Nephron progenitor cell (in vitro differentiated cells): Measurements from ENCODE around the gene DICER1.

Source experiments
- DNase-seq: peaks from one replicate; pipeline ENCODE4 v3.0.0; 2021
- H3K27ac Mint-ChIP-seq: 2 replicates; pipeline ENCODE4 v1.8.0; 2021; ENCODE audit warnings: mild to moderate bottlenecking, moderate library complexity, mixed read lengths
- H3K27me3 Mint-ChIP-seq: 2 replicates; pipeline ENCODE4 v1.8.0; 2021; ENCODE audit warnings: mild to moderate bottlenecking, low read depth, mixed read lengths; ENCODE audit not compliant: poor library complexity
- H3K36me3 Mint-ChIP-seq: 2 replicates; pipeline ENCODE4 v1.8.0; 2021; ENCODE audit warnings: low read depth, mixed read lengths
- H3K4me1 Mint-ChIP-seq: 2 replicates; pipeline ENCODE4 v1.8.0; 2021; ENCODE audit warnings: mixed read lengths
- H3K4me3 Mint-ChIP-seq: 2 replicates; pipeline ENCODE4 v1.8.0; 2021; ENCODE audit warnings: mild to moderate bottlenecking, moderate library complexity, mixed read lengths
- H3K9me3 Mint-ChIP-seq: 2 replicates; pipeline ENCODE4 v1.8.0; 2021; ENCODE audit warnings: mild to moderate bottlenecking, moderate library complexity, mixed read lengths
- CTCF ChIP-seq: fragments of 200-600 bp; sonication (generic); IDR thresholded peaks from 2 replicates; pipeline ENCODE4 v1.5.0; 2021; ENCODE audit warnings: antibody characterized with exemption

Gene DICER1

GRCh38 chr14:95189367-95190132 is 32.2 kb upstream of the DICER1 start:
- Mint-ChIP-seq H3K9me3 (peaks cover 28% of the 10 kb centered on the region), H3K27ac (no peak overlapping the region), H3K4me1 (peaks cover 17% of the 10 kb centered on the region), H3K36me3 (peaks cover 25% of the 10 kb centered on the region), H3K4me3 (no peak overlapping the region), H3K27me3 (peaks cover 4% of the 10 kb centered on the region)
- DNase-seq, result no peak
- no peak for TF ChIP-seq CTCF

GRCh38 chr14:95188380-95188779 is 31.1 kb upstream of the DICER1 start:
- H3K27ac Mint-ChIP-seq, result no peak overlapping the region
- H3K9me3 Mint-ChIP-seq, result peaks cover 28% of the 10 kb centered on the region
- peaks cover 8% of the 10 kb centered on the region for H3K27me3 Mint-ChIP-seq
- no peak for DNase-seq
- peaks cover 30% of the 10 kb centered on the region for H3K36me3 Mint-ChIP-seq
- no peak for TF ChIP-seq CTCF
- H3K4me1 Mint-ChIP-seq, result peaks cover 23% of the 10 kb centered on the region
- H3K4me3 Mint-ChIP-seq, result no peak overlapping the region

- peaks cover 38% of the 10 kb centered on the region for H3K4me1 Mint-ChIP-seq
- no peak overlapping the region for H3K27ac Mint-ChIP-seq
- peaks cover 28% of the 10 kb centered on the region for H3K9me3 Mint-ChIP-seq
- DNase-seq, result no peak
- H3K36me3 Mint-ChIP-seq, result peaks cover 37% of the 10 kb centered on the region
- no peak for TF ChIP-seq CTCF
- peaks cover 4% of the 10 kb centered on the region for H3K27me3 Mint-ChIP-seq
- H3K4me3 Mint-ChIP-seq, result no peak overlapping the region
These were observed 28.6 kb upstream of the DICER1 start for GRCh38 chr14:95185767-95186392.

- Mint-ChIP-seq H3K36me3 (peaks cover 44% of the 10 kb centered on the region), H3K27me3 (peaks cover 4% of the 10 kb centered on the region), H3K27ac (no peak overlapping the region), H3K4me1 (peaks cover 32% of the 10 kb centered on the region), H3K4me3 (no peak overlapping the region), H3K9me3 (peaks cover 28% of the 10 kb centered on the region)
- no peak for DNase-seq
- no peak for TF ChIP-seq CTCF
These were observed 27.9 kb upstream of the DICER1 start for GRCh38 chr14:95185033-95185766.

- Mint-ChIP-seq H3K9me3 (peaks cover 25% of the 10 kb centered on the region), H3K27ac (no peak overlapping the region), H3K36me3 (peaks cover 47% of the 10 kb centered on the region), H3K27me3 (peaks cover 4% of the 10 kb centered on the region), H3K4me3 (no peak overlapping the region), H3K4me1 (peaks cover 28% of the 10 kb centered on the region)
- no peak for DNase-seq
- TF ChIP-seq CTCF, result no peak
These were observed 27.1 kb upstream of the DICER1 start for GRCh38 chr14:95184413-95184790.
